ENCODE data around the gene UFL1.

DNA sequence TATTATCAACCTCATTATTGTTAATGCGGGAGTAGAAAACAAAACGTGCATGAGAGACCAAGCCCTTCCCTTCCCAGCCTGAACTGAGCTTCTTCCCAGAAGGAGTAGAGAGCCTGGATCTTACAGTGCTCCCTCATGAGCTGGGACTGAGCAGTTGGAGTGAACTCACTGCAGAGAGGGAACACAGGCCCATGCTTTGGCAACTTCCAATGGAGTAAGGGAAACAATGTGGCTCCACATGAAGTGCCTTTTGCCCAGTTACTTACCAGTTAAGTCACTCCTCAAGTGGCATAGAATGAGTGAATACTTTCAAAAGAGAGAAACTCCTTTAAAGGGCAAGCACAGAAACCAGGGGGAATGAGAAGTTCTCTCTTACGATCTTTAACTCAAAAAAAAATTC lies 53.8 kb downstream of the UFL1 start:
- no peak for TF ChIP-seq KDM1A (IDR thresholded peaks at IDR 0.05; ENCODE audit: low read depth)
- TF ChIP-seq RCOR1 (IDR thresholded peaks at IDR 0.05; ENCODE audit: low read depth, low read length) = no peak
- no peak for TF ChIP-seq SMC3 (IDR thresholded peaks at IDR 0.05)
- TF ChIP-seq, protein P1, sequence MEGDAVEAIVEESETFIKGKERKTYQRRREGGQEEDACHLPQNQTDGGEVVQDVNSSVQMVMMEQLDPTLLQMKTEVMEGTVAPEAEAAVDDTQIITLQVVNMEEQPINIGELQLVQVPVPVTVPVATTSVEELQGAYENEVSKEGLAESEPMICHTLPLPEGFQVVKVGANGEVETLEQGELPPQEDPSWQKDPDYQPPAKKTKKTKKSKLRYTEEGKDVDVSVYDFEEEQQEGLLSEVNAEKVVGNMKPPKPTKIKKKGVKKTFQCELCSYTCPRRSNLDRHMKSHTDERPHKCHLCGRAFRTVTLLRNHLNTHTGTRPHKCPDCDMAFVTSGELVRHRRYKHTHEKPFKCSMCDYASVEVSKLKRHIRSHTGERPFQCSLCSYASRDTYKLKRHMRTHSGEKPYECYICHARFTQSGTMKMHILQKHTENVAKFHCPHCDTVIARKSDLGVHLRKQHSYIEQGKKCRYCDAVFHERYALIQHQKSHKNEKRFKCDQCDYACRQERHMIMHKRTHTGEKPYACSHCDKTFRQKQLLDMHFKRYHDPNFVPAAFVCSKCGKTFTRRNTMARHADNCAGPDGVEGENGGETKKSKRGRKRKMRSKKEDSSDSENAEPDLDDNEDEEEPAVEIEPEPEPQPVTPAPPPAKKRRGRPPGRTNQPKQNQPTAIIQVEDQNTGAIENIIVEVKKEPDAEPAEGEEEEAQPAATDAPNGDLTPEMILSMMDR (IDR thresholded peaks at IDR 0.05) = no peak
- TF ChIP-seq JUN (IDR thresholded peaks at IDR 0.05) = no peak
- TF ChIP-seq, protein P2, sequence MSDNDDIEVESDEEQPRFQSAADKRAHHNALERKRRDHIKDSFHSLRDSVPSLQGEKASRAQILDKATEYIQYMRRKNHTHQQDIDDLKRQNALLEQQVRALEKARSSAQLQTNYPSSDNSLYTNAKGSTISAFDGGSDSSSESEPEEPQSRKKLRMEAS (IDR thresholded peaks at IDR 0.05) = no peak
- TF ChIP-seq SREBF2 (IDR thresholded peaks at IDR 0.05) = no peak
- TF ChIP-seq KDM5A (IDR thresholded peaks at IDR 0.05) = no peak
- no peak for TF ChIP-seq EP300 (IDR thresholded peaks at IDR 0.05)
- TF ChIP-seq, protein P3, sequence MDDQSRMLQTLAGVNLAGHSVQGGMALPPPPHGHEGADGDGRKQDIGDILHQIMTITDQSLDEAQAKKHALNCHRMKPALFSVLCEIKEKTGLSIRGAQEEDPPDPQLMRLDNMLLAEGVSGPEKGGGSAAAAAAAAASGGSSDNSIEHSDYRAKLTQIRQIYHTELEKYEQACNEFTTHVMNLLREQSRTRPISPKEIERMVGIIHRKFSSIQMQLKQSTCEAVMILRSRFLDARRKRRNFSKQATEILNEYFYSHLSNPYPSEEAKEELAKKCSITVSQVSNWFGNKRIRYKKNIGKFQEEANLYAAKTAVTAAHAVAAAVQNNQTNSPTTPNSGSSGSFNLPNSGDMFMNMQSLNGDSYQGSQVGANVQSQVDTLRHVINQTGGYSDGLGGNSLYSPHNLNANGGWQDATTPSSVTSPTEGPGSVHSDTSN (IDR thresholded peaks at IDR 0.05) = no peak
- TF ChIP-seq, protein P4, sequence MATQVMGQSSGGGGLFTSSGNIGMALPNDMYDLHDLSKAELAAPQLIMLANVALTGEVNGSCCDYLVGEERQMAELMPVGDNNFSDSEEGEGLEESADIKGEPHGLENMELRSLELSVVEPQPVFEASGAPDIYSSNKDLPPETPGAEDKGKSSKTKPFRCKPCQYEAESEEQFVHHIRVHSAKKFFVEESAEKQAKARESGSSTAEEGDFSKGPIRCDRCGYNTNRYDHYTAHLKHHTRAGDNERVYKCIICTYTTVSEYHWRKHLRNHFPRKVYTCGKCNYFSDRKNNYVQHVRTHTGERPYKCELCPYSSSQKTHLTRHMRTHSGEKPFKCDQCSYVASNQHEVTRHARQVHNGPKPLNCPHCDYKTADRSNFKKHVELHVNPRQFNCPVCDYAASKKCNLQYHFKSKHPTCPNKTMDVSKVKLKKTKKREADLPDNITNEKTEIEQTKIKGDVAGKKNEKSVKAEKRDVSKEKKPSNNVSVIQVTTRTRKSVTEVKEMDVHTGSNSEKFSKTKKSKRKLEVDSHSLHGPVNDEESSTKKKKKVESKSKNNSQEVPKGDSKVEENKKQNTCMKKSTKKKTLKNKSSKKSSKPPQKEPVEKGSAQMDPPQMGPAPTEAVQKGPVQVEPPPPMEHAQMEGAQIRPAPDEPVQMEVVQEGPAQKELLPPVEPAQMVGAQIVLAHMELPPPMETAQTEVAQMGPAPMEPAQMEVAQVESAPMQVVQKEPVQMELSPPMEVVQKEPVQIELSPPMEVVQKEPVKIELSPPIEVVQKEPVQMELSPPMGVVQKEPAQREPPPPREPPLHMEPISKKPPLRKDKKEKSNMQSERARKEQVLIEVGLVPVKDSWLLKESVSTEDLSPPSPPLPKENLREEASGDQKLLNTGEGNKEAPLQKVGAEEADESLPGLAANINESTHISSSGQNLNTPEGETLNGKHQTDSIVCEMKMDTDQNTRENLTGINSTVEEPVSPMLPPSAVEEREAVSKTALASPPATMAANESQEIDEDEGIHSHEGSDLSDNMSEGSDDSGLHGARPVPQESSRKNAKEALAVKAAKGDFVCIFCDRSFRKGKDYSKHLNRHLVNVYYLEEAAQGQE (IDR thresholded peaks at IDR 0.05) = no peak
- TF ChIP-seq CBX2 (IDR thresholded peaks at IDR 0.05; ENCODE audit: borderline replicate concordance, low read depth) = no peak
